ENCODE measurements around the gene TMX1.

Gene TMX1

DNA sequence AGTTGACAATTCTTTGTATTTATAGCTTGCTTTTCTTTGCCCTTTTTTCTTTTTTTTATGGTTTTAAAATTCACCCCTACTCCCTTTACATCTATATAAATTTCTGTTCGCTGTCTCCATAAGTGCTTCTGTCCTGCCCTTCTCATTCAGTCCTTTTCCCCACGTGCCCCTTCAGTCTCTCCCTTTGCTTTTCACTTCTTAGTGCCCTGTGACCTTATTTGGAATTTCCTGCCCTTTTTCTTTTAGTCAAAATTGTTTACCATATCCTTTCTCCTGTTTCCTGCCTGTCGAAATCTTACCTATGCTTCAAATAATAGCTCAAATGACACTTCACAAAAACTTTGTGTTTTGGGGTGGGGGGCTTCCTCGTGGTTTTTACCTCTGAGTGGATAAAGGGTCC is 6.0 kb downstream of the TMX1 start (continued):
- TF ChIP-seq REPIN1 (tag by site-specific recombination; IDR thresholded peaks at IDR 0.05; ENCODE audit: low read depth) (no peak), ZNF121 (tag by site-specific recombination; IDR thresholded peaks at IDR 0.05) (no peak)

- no peak overlapping the region for H3K27ac ChIP-seq (ENCODE audit: extremely low read depth, low read depth, low read length)
- CTCF ChIA-PET, result no interaction called here
- POLR2A ChIA-PET, result no interaction called here
- no peaks in the 10 kb centered on the region for H3K9me3 ChIP-seq (ENCODE audit: control insufficient read depth, insufficient read depth, low read depth, low read length)
- TF ChIP-seq, protein P1, sequence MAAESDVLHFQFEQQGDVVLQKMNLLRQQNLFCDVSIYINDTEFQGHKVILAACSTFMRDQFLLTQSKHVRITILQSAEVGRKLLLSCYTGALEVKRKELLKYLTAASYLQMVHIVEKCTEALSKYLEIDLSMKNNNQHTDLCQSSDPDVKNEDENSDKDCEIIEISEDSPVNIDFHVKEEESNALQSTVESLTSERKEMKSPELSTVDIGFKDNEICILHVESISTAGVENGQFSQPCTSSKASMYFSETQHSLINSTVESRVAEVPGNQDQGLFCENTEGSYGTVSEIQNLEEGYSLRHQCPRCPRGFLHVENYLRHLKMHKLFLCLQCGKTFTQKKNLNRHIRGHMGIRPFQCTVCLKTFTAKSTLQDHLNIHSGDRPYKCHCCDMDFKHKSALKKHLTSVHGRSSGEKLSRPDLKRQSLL (tag by site-specific recombination; IDR thresholded peaks at IDR 0.05), result no peak
- TF ChIP-seq ZNF600 (tag by site-specific recombination; IDR thresholded peaks at IDR 0.05) (no peak), KLF9 (tag by site-specific recombination; IDR thresholded peaks at IDR 0.05; ENCODE audit: low read depth) (no peak), ZNF239 (tag by site-specific recombination; IDR thresholded peaks at IDR 0.05) (no peak), ZNF10 (tag by site-specific recombination; IDR thresholded peaks at IDR 0.05) (no peak), ZNF48 (tag by site-specific recombination; IDR thresholded peaks at IDR 0.05) (no peak), ZNF513 (tag by site-specific recombination; IDR thresholded peaks at IDR 0.05) (no peak), ZNF571 (tag by site-specific recombination; IDR thresholded peaks at IDR 0.05) (no peak), ZBTB1 (tag by site-specific recombination; IDR thresholded peaks at IDR 0.05) (no peak), ZNF837 (tag by site-specific recombination; IDR thresholded peaks at IDR 0.05) (no peak), ZFP69B (tag by site-specific recombination; IDR thresholded peaks at IDR 0.05) (no peak)
- TF ChIP-seq, protein P2, sequence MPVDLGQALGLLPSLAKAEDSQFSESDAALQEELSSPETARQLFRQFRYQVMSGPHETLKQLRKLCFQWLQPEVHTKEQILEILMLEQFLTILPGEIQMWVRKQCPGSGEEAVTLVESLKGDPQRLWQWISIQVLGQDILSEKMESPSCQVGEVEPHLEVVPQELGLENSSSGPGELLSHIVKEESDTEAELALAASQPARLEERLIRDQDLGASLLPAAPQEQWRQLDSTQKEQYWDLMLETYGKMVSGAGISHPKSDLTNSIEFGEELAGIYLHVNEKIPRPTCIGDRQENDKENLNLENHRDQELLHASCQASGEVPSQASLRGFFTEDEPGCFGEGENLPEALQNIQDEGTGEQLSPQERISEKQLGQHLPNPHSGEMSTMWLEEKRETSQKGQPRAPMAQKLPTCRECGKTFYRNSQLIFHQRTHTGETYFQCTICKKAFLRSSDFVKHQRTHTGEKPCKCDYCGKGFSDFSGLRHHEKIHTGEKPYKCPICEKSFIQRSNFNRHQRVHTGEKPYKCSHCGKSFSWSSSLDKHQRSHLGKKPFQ (tag by site-specific recombination; IDR thresholded peaks at IDR 0.05), result no peak
- no peaks in the 10 kb centered on the region for H3K4me1 ChIP-seq (ENCODE audit: control insufficient read depth, insufficient read depth, low read length)
- H3K36me3 ChIP-seq (ENCODE audit: control insufficient read depth in 2 of 2, insufficient read depth in 1 of 2, low read length in 2 of 2), result peaks cover 52 to 87% of the 10 kb centered on the region in 2 experiments
- H3K4me3 ChIP-seq (ENCODE audit: low read depth, low read length), result no peak overlapping the region
These were observed 8.3 kb downstream of the TMX1 start for GRCh38 chr14:51248016-51248987.

GRCh38 chr14:51251486-51251885 is 11.4 kb downstream of the TMX1 start:
- CTCF ChIA-PET, result no interaction called here
- POLR2A ChIA-PET, result no interaction called here

More at GRCh38 chr14:51251486-51251885, 11.4 kb downstream of the TMX1 start:
- H3K4me3 ChIP-seq (ENCODE audit: low read depth, low read length), result no peak overlapping the region
- no peak for TF ChIP-seq ZNF274 (IDR thresholded peaks at IDR 0.05; ENCODE audit: low read length)
- no peak for TF ChIP-seq ZNF274 (tag by site-specific recombination; IDR thresholded peaks at IDR 0.05; ENCODE audit: borderline replicate concordance)
- no peak for TF ChIP-seq FEZF1 (tag by site-specific recombination; IDR thresholded peaks at IDR 0.05)
- TF ChIP-seq OVOL3 (tag by site-specific recombination; IDR thresholded peaks at IDR 0.05), result no peak
- no peak for TF ChIP-seq ZNF433 (tag by site-specific recombination; IDR thresholded peaks at IDR 0.05; ENCODE audit: low read depth)
- no peak for TF ChIP-seq ZNF350 (tag by site-specific recombination; IDR thresholded peaks at IDR 0.05)
- TF ChIP-seq, protein P3, sequence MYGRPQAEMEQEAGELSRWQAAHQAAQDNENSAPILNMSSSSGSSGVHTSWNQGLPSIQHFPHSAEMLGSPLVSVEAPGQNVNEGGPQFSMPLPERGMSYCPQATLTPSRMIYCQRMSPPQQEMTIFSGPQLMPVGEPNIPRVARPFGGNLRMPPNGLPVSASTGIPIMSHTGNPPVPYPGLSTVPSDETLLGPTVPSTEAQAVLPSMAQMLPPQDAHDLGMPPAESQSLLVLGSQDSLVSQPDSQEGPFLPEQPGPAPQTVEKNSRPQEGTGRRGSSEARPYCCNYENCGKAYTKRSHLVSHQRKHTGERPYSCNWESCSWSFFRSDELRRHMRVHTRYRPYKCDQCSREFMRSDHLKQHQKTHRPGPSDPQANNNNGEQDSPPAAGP (tag by site-specific recombination; IDR thresholded peaks at IDR 0.05), result no peak
- TF ChIP-seq ZNF184 (tag by site-specific recombination; IDR thresholded peaks at IDR 0.05), result no peak
- no peak for TF ChIP-seq HOXC10 (CRISPR knock-in tag; IDR thresholded peaks at IDR 0.05)
- no peak for TF ChIP-seq ZBTB1 (tag by site-specific recombination; IDR thresholded peaks at IDR 0.05)
- no peak for TF ChIP-seq ZNF24 (tag by site-specific recombination; IDR thresholded peaks at IDR 0.05)
- no peak for TF ChIP-seq WT1 (tag by site-specific recombination; IDR thresholded peaks at IDR 0.05)
- TF ChIP-seq ZNF629 (tag by site-specific recombination; IDR thresholded peaks at IDR 0.05), result no peak
- TF ChIP-seq ZNF791 (tag by site-specific recombination; IDR thresholded peaks at IDR 0.05), result no peak
- TF ChIP-seq, protein P4, sequence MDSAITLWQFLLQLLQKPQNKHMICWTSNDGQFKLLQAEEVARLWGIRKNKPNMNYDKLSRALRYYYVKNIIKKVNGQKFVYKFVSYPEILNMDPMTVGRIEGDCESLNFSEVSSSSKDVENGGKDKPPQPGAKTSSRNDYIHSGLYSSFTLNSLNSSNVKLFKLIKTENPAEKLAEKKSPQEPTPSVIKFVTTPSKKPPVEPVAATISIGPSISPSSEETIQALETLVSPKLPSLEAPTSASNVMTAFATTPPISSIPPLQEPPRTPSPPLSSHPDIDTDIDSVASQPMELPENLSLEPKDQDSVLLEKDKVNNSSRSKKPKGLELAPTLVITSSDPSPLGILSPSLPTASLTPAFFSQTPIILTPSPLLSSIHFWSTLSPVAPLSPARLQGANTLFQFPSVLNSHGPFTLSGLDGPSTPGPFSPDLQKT (IDR thresholded peaks at IDR 0.05; ENCODE audit: borderline replicate concordance, low read depth, low read length), result no peak
- H3K9me3 ChIP-seq (ENCODE audit: control insufficient read depth, insufficient read depth, low read depth, low read length), result no peaks in the 10 kb centered on the region
- no peak overlapping the region for H3K27ac ChIP-seq (ENCODE audit: extremely low read depth, low read depth, low read length)
- no peaks in the 10 kb centered on the region for H3K4me1 ChIP-seq (ENCODE audit: control insufficient read depth, insufficient read depth, low read length)
- peaks cover 65 to 76% of the 10 kb centered on the region in 2 experiments for H3K36me3 ChIP-seq (ENCODE audit: control insufficient read depth in 2 of 2, insufficient read depth in 1 of 2, low read length in 2 of 2)

Data from HEK293 (cell line).